Epithelial cell of proximal tubule (primary cell): ENCODE measurements around the gene IDH1. TPM values are rescaled to one million over a fixed set of nuclear protein-coding genes. Genes with fewer than 3 reads are reported as not detected.
"Not testable (repeated sequence)": the region's sequence is repeated elsewhere in the genome, so short reads cannot be mapped to it uniquely, and the experiment has no call there.

ENCODE experiments used
- DNase-seq: peaks from one replicate; pipeline ENCODE4 v3.0.0-alpha.2; 2011; ENCODE audit warnings: low read depth
- H3K4me3 ChIP-seq: 2 replicates; pipeline ENCODE4 v1.5.1; 2011; ENCODE audit warnings: low read depth, mild to moderate bottlenecking, low read length
- CTCF ChIP-seq: conservative IDR thresholded peaks from 2 replicates; pipeline ENCODE4 v1.5.1; 2012; ENCODE audit warnings: low read depth, mild to moderate bottlenecking, low read length
- total RNA-seq: library from RNA; depleted of rRNA; stranded (reverse); fragments of >200 nt; gene quantifications from 2 replicates; pipeline ENCODE4 v1.2.3, GENCODE V29; 2015

Gene IDH1
- total RNA-seq, 1 donor from 2014 or later: 93.1 TPM

GRCh38 chr2:208269091-208269490, 14.2 kb upstream of the IDH1 start:
- no peak for DNase-seq
- H3K4me3 ChIP-seq: no peak overlapping the region
- TF ChIP-seq CTCF: peak; percentile 38

- DNase-seq: no peak
- H3K4me3 ChIP-seq: no peak overlapping the region
- TF ChIP-seq CTCF: no peak
Measured at GRCh38 chr2:208268156-208268952, 13.5 kb upstream of the IDH1 start.

GRCh38 chr2:208267526-208267925, 12.7 kb upstream of the IDH1 start:
- peak overlapping the region; percentile 82 for H3K4me3 ChIP-seq
- DNase-seq: not testable (repeated sequence)

- no peak for DNase-seq
- H3K4me3 ChIP-seq: peak overlapping the region; percentile 82
- TF ChIP-seq CTCF: no peak
Measured at GRCh38 chr2:208266936-208267335, 12.1 kb upstream of the IDH1 start.

GRCh38 chr2:208266553-208266893, 11.7 kb upstream of the IDH1 start:
- TF ChIP-seq CTCF: no peak
- peak overlapping the region; percentile 82 for H3K4me3 ChIP-seq
- no peak for DNase-seq

GRCh38 chr2:208265801-208266552, 11.1 kb upstream of the IDH1 start, which contains the start of gene PIKFYVE:
TSS of gene PIKFYVE (plus strand) at chr2:208266255. CDS start at chr2:208271520, 5,265 bp downstream.
- no peak for TF ChIP-seq CTCF
- H3K4me3 ChIP-seq: peak within 1 kb of the TSS; percentile 82
- DNase-seq: peak; percentile 86

GRCh38 chr2:208265371-208265800, 10.5 kb upstream of the IDH1 start:
- TF ChIP-seq CTCF: no peak
- DNase-seq: no peak
- peak overlapping the region; percentile 82 for H3K4me3 ChIP-seq

- not testable (repeated sequence) for DNase-seq
Measured at GRCh38 chr2:208256849-208257813, 2.3 kb upstream of the IDH1 start.

More at GRCh38 chr2:208256849-208257813, 2.3 kb upstream of the IDH1 start:
- H3K4me3 ChIP-seq: not testable (repeated sequence)
